Neural cell (in vitro differentiated cells): ENCODE results near the gene ZCCHC3. TPM values are rescaled to one million over a fixed set of nuclear protein-coding genes. Genes with fewer than 3 reads are reported as not detected.
A peak's percentile ranks its signal among the peaks of the same experiment; 100 is the strongest.

Experiments
- H2AFZ ChIP-seq: fragments of 200-600, 300-800 bp; sonication (generic), shearing (Covaris generic); 2 replicates; pipeline ENCODE4 v1.6.0; 2014; ENCODE audit warnings: low read depth, mild to moderate bottlenecking, antibody characterized with exemption, low read length, moderate library complexity
- H3F3A ChIP-seq: fragments of 200-600 bp; shearing (Covaris generic); 2 replicates; pipeline ENCODE4 v1.6.1; 2016; ENCODE audit warnings: mild to moderate bottlenecking, moderate library complexity, mixed read lengths, antibody characterized with exemption, low read length; ENCODE audit not compliant: insufficient read depth, poor library complexity, severe bottlenecking
- H3K27ac ChIP-seq: fragments of 200-600, 300-800 bp; sonication (generic), shearing (Covaris generic); 2 replicates; pipeline ENCODE4 v1.5.1; 2014; ENCODE audit warnings: mild to moderate bottlenecking, low read length, moderate library complexity
- H3K27me3 ChIP-seq: fragments of 300-800, 200-600 bp; sonication (generic), shearing (Covaris generic); 2 replicates; pipeline ENCODE4 v1.6.0; 2014; ENCODE audit warnings: mild to moderate bottlenecking, low read depth, low read length, moderate library complexity; ENCODE audit not compliant: insufficient read depth
- H3K36me3 ChIP-seq: fragments of 300-800, 200-600 bp; sonication (generic), shearing (Covaris generic); 2 replicates; pipeline ENCODE4 v1.5.1; 2014; ENCODE audit warnings: mild to moderate bottlenecking, antibody characterized with exemption, low read length, moderate library complexity; ENCODE audit not compliant: insufficient read depth
- H3K4me2 ChIP-seq: fragments of 300-800, 200-600 bp; sonication (generic), shearing (Covaris generic); 2 replicates; pipeline ENCODE4 v1.6.0; 2014; ENCODE audit warnings: mild to moderate bottlenecking, low read length
- H3K4me3 ChIP-seq: fragments of 300-800, 200-600 bp; sonication (generic), shearing (Covaris generic); 2 replicates; pipeline ENCODE4 v1.5.1; 2014; ENCODE audit warnings: mild to moderate bottlenecking, low read length, moderate library complexity
- H3K79me2 ChIP-seq: fragments of 200-600 bp; shearing (Covaris generic); replicated peaks from 2 replicates; pipeline ENCODE4 v1.6.0; 2014; ENCODE audit warnings: mild to moderate bottlenecking, low read length, moderate library complexity; ENCODE audit not compliant: insufficient read depth
- H3K9ac ChIP-seq: fragments of 300-800, 200-600 bp; sonication (generic), shearing (Covaris generic); 2 replicates; pipeline ENCODE4 v1.6.1; 2016; ENCODE audit warnings: mild to moderate bottlenecking, low read length, mixed read lengths
- H3K9me2 ChIP-seq: fragments of 200-600 bp; shearing (Covaris generic); 2 replicates; pipeline ENCODE4 v1.6.1; 2016; ENCODE audit warnings: mild to moderate bottlenecking, low read length, mixed read lengths; ENCODE audit not compliant: insufficient read depth
- H3K9me3 ChIP-seq: fragments of 200-600, 300-800 bp; sonication (generic), shearing (Covaris generic); 2 replicates; pipeline ENCODE4 v1.6.1; 2016; ENCODE audit warnings: mild to moderate bottlenecking, mixed run types, low read length, moderate library complexity, mixed read lengths
- H4K20me1 ChIP-seq: fragments of 200-600 bp; shearing (Covaris generic); 2 replicates; pipeline ENCODE4 v1.6.1; 2016; ENCODE audit warnings: mild to moderate bottlenecking, mixed run types; ENCODE audit not compliant: insufficient read depth
- EP300 ChIP-seq: fragments of 450-650 bp; conservative IDR thresholded peaks from 2 replicates; pipeline ENCODE4 v1.6.1; 2014; ENCODE audit warnings: antibody characterized with exemption, mild to moderate bottlenecking, moderate library complexity; ENCODE audit not compliant: poor library complexity, severe bottlenecking
- EZH2 ChIP-seq: fragments of 200-600, 300-800 bp; shearing (Covaris generic), sonication (generic); IDR thresholded peaks from 2 replicates; pipeline ENCODE4 v1.6.1; 2014; ENCODE audit warnings: antibody characterized with exemption, low read length, borderline replicate concordance, mild to moderate bottlenecking; ENCODE audit not compliant: insufficient read depth, poor library complexity, severe bottlenecking
- MXI1 ChIP-seq: fragments of 450-650 bp; conservative IDR thresholded peaks from 2 replicates; pipeline ENCODE4 v1.6.1; 2014; ENCODE audit warnings: antibody characterized with exemption, mild to moderate bottlenecking; ENCODE audit not compliant: poor library complexity, severe bottlenecking
- POLR2AphosphoS5 ChIP-seq: IDR thresholded peaks from 2 replicates; pipeline ENCODE4 v1.6.1; 2012
- RAD21 ChIP-seq: fragments of 450-650 bp; conservative IDR thresholded peaks from 2 replicates; pipeline ENCODE4 v1.6.1; 2014; ENCODE audit warnings: antibody characterized with exemption, mild to moderate bottlenecking, moderate library complexity
- SMC3 ChIP-seq: fragments of 450-650 bp; conservative IDR thresholded peaks from 2 replicates; pipeline ENCODE4 v1.6.1; 2014; ENCODE audit warnings: antibody characterized with exemption, mild to moderate bottlenecking, moderate library complexity; ENCODE audit not compliant: poor library complexity
- TAF1 ChIP-seq: IDR thresholded peaks from 2 replicates; pipeline ENCODE4 v1.6.1; 2012; ENCODE audit warnings: low read depth
- polyA plus RNA-seq: library from polyadenylated mRNA; depleted of rRNA; stranded (reverse); fragments of >200 nt; gene quantifications from 2 replicates; pipeline ENCODE4 v1.2.3, GENCODE V29; 2014
- TF ChIP-seq, protein P1 (sequence below): fragments of 450-650 bp; IDR thresholded peaks from 2 replicates; pipeline ENCODE4 v1.5.1; 2014; ENCODE audit warnings: antibody characterized with exemption, mild to moderate bottlenecking, moderate library complexity; ENCODE audit not compliant: poor library complexity, severe bottlenecking
- TF ChIP-seq, protein P2 (sequence below): IDR thresholded peaks from 2 replicates; pipeline ENCODE4 v1.6.1; 2012; ENCODE audit warnings: borderline replicate concordance

The ZCCHC3 gene
- polyA plus RNA-seq, 1 donor from 2014 or later, result 15.5 TPM

DNA sequence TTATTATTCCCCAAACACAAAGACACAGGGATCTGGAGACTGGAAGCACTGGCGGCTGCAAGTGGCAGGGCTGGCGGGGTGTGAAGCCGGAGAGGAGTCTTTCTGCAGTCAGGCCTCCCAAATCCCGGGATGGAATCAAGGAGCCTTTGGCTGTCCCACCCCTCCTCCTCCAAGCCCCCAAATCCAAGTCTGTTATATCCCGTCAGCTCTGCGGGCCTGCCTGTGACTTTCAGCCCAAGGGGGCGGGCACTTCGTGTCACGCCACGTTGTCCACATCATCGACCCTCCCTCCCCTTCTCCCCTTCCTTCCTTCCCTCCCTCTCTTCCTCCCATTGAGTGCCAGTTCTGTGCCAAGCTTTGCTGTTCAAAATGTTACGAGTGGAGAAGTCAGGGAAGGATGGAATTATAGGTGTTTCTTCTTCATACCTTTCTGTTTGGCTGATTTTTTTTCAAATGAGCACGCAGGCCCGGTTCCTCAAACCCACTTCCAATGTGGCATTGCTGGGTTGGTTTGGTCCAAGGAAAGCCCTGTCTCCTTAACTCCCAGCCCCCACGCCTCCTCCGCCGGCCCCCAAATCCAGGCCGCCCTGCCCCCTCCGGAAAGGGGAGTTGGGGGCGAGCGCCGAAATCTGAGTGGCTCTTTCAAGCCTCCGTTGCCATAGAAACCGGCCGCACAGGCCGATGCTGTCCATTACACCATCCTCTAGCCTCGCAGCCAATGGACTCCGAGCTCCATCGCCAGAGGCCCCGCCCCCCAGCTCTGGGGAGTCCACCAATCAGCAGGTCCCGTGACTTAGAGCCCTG lies 12.7 kb downstream of the ZCCHC3 start:
- TF ChIP-seq, protein P1, sequence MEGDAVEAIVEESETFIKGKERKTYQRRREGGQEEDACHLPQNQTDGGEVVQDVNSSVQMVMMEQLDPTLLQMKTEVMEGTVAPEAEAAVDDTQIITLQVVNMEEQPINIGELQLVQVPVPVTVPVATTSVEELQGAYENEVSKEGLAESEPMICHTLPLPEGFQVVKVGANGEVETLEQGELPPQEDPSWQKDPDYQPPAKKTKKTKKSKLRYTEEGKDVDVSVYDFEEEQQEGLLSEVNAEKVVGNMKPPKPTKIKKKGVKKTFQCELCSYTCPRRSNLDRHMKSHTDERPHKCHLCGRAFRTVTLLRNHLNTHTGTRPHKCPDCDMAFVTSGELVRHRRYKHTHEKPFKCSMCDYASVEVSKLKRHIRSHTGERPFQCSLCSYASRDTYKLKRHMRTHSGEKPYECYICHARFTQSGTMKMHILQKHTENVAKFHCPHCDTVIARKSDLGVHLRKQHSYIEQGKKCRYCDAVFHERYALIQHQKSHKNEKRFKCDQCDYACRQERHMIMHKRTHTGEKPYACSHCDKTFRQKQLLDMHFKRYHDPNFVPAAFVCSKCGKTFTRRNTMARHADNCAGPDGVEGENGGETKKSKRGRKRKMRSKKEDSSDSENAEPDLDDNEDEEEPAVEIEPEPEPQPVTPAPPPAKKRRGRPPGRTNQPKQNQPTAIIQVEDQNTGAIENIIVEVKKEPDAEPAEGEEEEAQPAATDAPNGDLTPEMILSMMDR, result no peak
- TF ChIP-seq EZH2, result no peak
- peak; percentile 7 for TF ChIP-seq SMC3
- TF ChIP-seq, protein P2, sequence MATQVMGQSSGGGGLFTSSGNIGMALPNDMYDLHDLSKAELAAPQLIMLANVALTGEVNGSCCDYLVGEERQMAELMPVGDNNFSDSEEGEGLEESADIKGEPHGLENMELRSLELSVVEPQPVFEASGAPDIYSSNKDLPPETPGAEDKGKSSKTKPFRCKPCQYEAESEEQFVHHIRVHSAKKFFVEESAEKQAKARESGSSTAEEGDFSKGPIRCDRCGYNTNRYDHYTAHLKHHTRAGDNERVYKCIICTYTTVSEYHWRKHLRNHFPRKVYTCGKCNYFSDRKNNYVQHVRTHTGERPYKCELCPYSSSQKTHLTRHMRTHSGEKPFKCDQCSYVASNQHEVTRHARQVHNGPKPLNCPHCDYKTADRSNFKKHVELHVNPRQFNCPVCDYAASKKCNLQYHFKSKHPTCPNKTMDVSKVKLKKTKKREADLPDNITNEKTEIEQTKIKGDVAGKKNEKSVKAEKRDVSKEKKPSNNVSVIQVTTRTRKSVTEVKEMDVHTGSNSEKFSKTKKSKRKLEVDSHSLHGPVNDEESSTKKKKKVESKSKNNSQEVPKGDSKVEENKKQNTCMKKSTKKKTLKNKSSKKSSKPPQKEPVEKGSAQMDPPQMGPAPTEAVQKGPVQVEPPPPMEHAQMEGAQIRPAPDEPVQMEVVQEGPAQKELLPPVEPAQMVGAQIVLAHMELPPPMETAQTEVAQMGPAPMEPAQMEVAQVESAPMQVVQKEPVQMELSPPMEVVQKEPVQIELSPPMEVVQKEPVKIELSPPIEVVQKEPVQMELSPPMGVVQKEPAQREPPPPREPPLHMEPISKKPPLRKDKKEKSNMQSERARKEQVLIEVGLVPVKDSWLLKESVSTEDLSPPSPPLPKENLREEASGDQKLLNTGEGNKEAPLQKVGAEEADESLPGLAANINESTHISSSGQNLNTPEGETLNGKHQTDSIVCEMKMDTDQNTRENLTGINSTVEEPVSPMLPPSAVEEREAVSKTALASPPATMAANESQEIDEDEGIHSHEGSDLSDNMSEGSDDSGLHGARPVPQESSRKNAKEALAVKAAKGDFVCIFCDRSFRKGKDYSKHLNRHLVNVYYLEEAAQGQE, result peak; percentile 73
- TF ChIP-seq TAF1, result peak; percentile 88
- TF ChIP-seq MXI1, result peak; percentile 72
- TF ChIP-seq EP300, result peak; percentile 74
- TF ChIP-seq RAD21, result peak; percentile 8
- peak; percentile 72 for TF ChIP-seq POLR2AphosphoS5
- Histone ChIP-seq H3K9ac (peak overlapping the region; percentile 95), H3K79me2 (peaks cover 4% of the 10 kb centered on the region), H3K27ac (peak overlapping the region; percentile 98), H3K4me2 (peak overlapping the region; percentile 96), H3K9me2 (no peaks in the 10 kb centered on the region), H4K20me1 (no peaks in the 10 kb centered on the region), H3K9me3 (no peaks in the 10 kb centered on the region), H3K4me3 (peak overlapping the region; percentile 71), H2AFZ (peak overlapping the region; percentile 84), H3K27me3 (no peaks in the 10 kb centered on the region), H3F3A (peaks cover 20% of the 10 kb centered on the region), H3K36me3 (no peaks in the 10 kb centered on the region)

DNA sequence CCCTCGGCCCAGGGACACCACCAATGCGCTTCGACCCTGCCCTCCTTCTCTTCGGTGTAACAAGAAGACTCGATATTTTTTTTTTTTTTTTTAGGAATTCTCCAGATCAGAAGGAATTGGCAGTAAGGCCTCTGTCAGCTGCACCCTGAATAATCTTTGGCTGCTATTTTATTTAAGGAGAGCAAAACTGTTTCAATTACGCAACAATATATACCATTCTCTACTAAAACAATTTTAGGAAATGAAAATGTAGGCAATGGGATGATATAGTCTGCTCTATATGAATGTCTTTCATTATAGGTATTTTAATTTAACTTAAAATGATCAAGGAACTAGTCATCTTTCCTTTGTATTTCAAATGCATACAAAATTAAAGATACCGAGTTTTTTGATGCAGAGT lies 13.3 kb downstream of the ZCCHC3 start:
- Histone ChIP-seq H3K27me3 (no peaks in the 10 kb centered on the region), H2AFZ (peak overlapping the region; percentile 23), H3K9ac (peak overlapping the region; percentile 61)

More for the DNA sequence above, 13.3 kb downstream of the ZCCHC3 start:
- peak overlapping the region; percentile 98 for H3K27ac ChIP-seq
- no peaks in the 10 kb centered on the region for H3K36me3 ChIP-seq
- H3F3A ChIP-seq, result peaks cover 20% of the 10 kb centered on the region
- no peaks in the 10 kb centered on the region for H3K9me3 ChIP-seq
- peaks cover 4% of the 10 kb centered on the region for H3K79me2 ChIP-seq
- no peaks in the 10 kb centered on the region for H3K9me2 ChIP-seq
- no peaks in the 10 kb centered on the region for H4K20me1 ChIP-seq
- H3K4me3 ChIP-seq, result peak overlapping the region; percentile 71
- H3K4me2 ChIP-seq, result peak overlapping the region; percentile 81
- TF ChIP-seq POLR2AphosphoS5 (no peak), SMC3 (no peak), RAD21 (no peak), TAF1 (no peak), EP300 (no peak), EZH2 (no peak), MXI1 (no peak)
- TF ChIP-seq, protein P1, result no peak
- TF ChIP-seq, protein P2, result no peak
